ENCODE data around the gene TIAM1.

DNA sequence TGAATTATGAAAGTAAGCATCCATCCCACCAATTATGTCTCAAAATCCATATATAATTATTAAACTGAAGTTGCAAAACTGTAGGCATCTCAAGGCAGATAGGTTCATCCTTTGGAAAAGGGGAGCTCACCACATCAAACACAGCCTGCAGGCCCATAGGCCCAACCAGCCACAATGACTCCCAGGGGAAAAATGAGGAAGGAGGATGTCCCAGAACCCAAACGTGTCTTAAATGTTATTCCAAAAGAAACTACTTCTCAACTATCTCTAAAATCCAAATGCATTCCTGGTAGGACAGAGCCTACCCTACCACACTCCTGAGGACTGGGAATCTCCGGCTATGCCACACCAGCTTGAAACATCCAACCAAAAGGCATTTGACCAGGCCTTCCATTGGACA lies 12.8 kb downstream of the TIAM1 start:
- TF ChIP-seq, protein P1, sequence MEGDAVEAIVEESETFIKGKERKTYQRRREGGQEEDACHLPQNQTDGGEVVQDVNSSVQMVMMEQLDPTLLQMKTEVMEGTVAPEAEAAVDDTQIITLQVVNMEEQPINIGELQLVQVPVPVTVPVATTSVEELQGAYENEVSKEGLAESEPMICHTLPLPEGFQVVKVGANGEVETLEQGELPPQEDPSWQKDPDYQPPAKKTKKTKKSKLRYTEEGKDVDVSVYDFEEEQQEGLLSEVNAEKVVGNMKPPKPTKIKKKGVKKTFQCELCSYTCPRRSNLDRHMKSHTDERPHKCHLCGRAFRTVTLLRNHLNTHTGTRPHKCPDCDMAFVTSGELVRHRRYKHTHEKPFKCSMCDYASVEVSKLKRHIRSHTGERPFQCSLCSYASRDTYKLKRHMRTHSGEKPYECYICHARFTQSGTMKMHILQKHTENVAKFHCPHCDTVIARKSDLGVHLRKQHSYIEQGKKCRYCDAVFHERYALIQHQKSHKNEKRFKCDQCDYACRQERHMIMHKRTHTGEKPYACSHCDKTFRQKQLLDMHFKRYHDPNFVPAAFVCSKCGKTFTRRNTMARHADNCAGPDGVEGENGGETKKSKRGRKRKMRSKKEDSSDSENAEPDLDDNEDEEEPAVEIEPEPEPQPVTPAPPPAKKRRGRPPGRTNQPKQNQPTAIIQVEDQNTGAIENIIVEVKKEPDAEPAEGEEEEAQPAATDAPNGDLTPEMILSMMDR (IDR thresholded peaks at IDR 0.05; ENCODE audit: insufficient read depth, low read length, poor library complexity, severe bottlenecking), result no peak
- TF ChIP-seq EZH2phosphoT487 (conservative IDR thresholded peaks at IDR 0.05; ENCODE audit: low read length), result no peak

Data from SU-DHL-6 (cell line).